Measurements from ENCODE around the gene SLC35D1.
A peak's percentile ranks its signal among the peaks of the same experiment; 100 is the strongest.

SLC35D1 gene

GRCh38 chr1:67053785-67054772, at the start of gene SLC35D1:
Gene SLC35D1 (minus strand): TSS chr1:67054148. CDS start chr1:67054013, 135 bp downstream.
- H3K4me1 Mint-ChIP-seq: peaks cover 23% of the 10 kb centered on the region
- TF ChIP-seq CTCF (IDR thresholded peaks at IDR 0.05; ENCODE audit: unreplicated experiment in 3 of 3): no peak
- H3K27me3 Mint-ChIP-seq (ENCODE audit: low read depth): no peaks in the 10 kb centered on the region
- H3K27ac Mint-ChIP-seq: peak within 1 kb of the TSS; percentile 94 to 98 (median 95)
- peak within 1 kb of the TSS; percentile 93 to 96 (median 94) for H3K4me3 Mint-ChIP-seq
- peaks cover 16% of the 10 kb centered on the region for H3K36me3 Mint-ChIP-seq (ENCODE audit: low read depth)
- H3K9me3 Mint-ChIP-seq: no peaks in the 10 kb centered on the region

- Mint-ChIP-seq H3K4me1 (peaks cover 17% of the 10 kb centered on the region), H3K27me3 (ENCODE audit: low read depth) (no peaks in the 10 kb centered on the region), H3K27ac (no peak overlapping the region), H3K4me3 (no peak overlapping the region), H3K36me3 (ENCODE audit: low read depth) (no peaks in the 10 kb centered on the region), H3K9me3 (no peaks in the 10 kb centered on the region)
- TF ChIP-seq CTCF (IDR thresholded peaks at IDR 0.05; ENCODE audit: unreplicated experiment in 3 of 3): no peak
Measured at GRCh38 chr1:67103548-67103947, 49.6 kb upstream of the SLC35D1 start.

GRCh38 chr1:67100833-67101232, 46.9 kb upstream of the SLC35D1 start:
- Mint-ChIP-seq H3K27ac (peak overlapping the region; percentile 64 to 90 (median 84)), H3K9me3 (no peaks in the 10 kb centered on the region), H3K27me3 (ENCODE audit: low read depth) (no peaks in the 10 kb centered on the region), H3K36me3 (ENCODE audit: low read depth) (no peaks in the 10 kb centered on the region), H3K4me3 (peak overlapping the region in 1 of 3 experiments; percentile 15), H3K4me1 (peaks cover 22% of the 10 kb centered on the region)
- TF ChIP-seq CTCF (IDR thresholded peaks at IDR 0.05; ENCODE audit: unreplicated experiment in 3 of 3): no peak

GRCh38 chr1:67097305-67097704, 43.4 kb upstream of the SLC35D1 start:
- peaks cover 29% of the 10 kb centered on the region for H3K4me1 Mint-ChIP-seq
- H3K27ac Mint-ChIP-seq: peak overlapping the region in 2 of 3 experiments; percentile 1 to 48
- H3K9me3 Mint-ChIP-seq: no peaks in the 10 kb centered on the region
- no peak overlapping the region for H3K4me3 Mint-ChIP-seq
- no peak for TF ChIP-seq CTCF (IDR thresholded peaks at IDR 0.05; ENCODE audit: unreplicated experiment in 3 of 3)
- H3K27me3 Mint-ChIP-seq (ENCODE audit: low read depth): no peaks in the 10 kb centered on the region
- H3K36me3 Mint-ChIP-seq (ENCODE audit: low read depth): no peaks in the 10 kb centered on the region

GRCh38 chr1:67094191-67094590, 40.2 kb upstream of the SLC35D1 start:
- Mint-ChIP-seq H3K9me3 (no peaks in the 10 kb centered on the region), H3K4me1 (peaks cover 14% of the 10 kb centered on the region), H3K36me3 (ENCODE audit: low read depth) (no peaks in the 10 kb centered on the region), H3K27ac (no peak overlapping the region), H3K4me3 (no peak overlapping the region), H3K27me3 (ENCODE audit: low read depth) (no peaks in the 10 kb centered on the region)
- TF ChIP-seq CTCF (IDR thresholded peaks at IDR 0.05; ENCODE audit: unreplicated experiment in 3 of 3): no peak
